ENCODE measurements around the gene CELA3B. TPM values are rescaled to one million over a fixed set of nuclear protein-coding genes. Genes with fewer than 3 reads are reported as not detected.
A peak's percentile ranks its signal among the peaks of the same experiment; 100 is the strongest.
"Not testable (repeated sequence)": the region's sequence is repeated elsewhere in the genome, so short reads cannot be mapped to it uniquely, and the experiment has no call there.

CELA3B gene
- polyA plus RNA-seq, 6 donors from 2014 or later: not detected

DNA sequence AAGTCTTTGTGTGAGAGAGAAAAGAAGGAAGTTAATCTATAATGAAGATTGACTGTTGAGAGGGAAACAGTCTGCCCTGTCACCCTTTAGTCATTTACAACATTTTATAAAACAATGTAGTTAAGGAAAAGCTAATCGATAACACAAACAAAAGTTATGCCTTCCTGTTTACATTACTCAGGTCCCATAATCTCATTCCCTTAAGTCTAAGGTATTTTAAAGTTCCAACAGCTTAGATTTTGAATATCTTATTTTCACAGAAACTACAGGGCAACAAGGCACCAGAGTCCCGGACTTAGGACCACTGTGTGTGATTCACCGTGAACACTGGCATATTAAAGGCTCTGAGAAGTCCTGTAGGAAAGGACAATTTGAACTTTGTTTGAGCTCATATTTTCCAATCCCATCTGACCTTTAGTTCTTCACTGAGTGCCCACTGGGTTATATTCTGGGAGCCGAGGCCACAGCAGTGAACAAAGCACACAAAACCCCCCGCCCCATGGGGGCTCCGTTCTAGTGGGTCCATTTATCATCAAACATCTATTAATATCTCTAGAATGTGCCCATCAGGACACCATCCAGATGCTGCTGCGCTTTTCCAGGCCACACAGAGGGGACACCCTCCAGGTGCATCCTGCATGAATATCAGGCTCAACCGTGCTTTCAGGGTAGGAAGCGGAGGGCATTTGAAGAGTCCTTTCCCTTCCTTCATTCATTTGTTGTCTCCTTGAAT is 21.2 kb downstream of the CELA3B start:
- not testable (repeated sequence) for ATAC-seq (ENCODE audit: low read depth in 2 of 2)

DNA sequence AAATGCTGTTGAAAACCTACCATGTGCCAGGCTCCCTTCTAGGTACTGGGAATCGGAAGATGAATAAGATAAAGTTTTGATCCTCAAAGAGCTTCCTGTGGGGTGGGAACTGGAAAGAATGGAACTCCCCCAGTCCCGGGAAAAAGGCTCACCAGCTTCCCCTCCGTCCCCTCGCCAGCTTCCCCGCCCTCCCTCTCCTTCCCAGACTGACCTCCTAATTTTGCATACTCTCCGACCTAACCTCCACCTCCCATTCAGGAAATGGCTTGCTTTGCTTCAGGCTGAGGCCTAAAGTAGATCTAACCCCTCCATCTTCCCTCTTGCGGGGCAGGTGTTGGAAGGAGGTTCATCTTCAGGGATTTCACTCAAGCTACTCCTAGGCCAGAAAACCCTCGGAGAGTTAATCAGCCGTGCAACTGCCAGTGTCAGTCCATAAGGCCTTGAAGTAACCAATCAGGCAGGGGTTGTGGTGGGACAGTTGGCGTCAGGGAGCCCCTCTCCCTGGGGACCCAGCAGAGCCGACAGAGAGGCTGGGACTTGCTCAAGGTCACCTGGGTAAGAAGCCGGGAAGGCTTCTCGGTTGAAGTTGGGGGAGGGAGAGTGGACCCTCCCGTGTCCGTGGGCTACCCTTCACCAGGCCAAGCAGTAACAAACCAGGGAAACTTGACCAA is 21.9 kb downstream of the CELA3B start:
- not testable (repeated sequence) for DNase-seq; H3K4me1 Mint-ChIP-seq; ATAC-seq (ENCODE audit: low read depth in 2 of 2); H3K9me3 Mint-ChIP-seq; H3K27me3 Mint-ChIP-seq; H3K4me3 Mint-ChIP-seq; H3K36me3 Mint-ChIP-seq
- peak overlapping the region in 1 of 6 donors; percentile 20 for H3K27ac Mint-ChIP-seq

More for the DNA sequence above, 21.2 kb downstream of the CELA3B start:
- H3K36me3 Mint-ChIP-seq, H3K27me3 Mint-ChIP-seq, DNase-seq, H3K27ac Mint-ChIP-seq, H3K9me3 Mint-ChIP-seq, H3K4me1 Mint-ChIP-seq: not testable (repeated sequence)
- H3K4me3 Mint-ChIP-seq: peak overlapping the region in 1 of 8 donors; percentile 42

- not testable (repeated sequence) for H3K36me3 Mint-ChIP-seq; H3K9me3 Mint-ChIP-seq; ATAC-seq (ENCODE audit: low read depth in 2 of 2); H3K4me3 Mint-ChIP-seq; H3K27me3 Mint-ChIP-seq; H3K27ac Mint-ChIP-seq; H3K4me1 Mint-ChIP-seq; DNase-seq
Measured at GRCh38 chr1:21999645-22000044, 22.8 kb downstream of the CELA3B start.

DNA sequence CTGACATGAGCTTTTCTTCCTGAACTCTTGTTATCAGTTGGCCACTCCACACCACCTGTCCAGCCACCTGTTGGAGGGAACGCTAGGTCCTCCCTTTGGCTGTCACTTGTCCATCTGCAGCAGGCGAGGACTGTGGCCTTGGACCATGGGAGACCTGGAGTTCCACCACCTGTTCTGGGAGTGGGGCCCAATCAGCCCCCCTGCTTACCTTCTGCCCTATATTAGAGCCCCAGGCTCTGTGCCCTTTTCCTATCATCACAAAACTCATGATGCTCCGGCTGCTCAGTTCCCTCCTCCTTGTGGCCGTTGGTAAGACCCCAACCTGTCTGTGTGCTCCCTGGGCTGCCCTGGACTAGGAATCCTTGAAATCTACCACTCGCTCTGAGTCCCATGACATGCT is 24.6 kb downstream of the CELA3B start, which contains the start of gene CELA3A:
CELA3A (plus strand) TSS at position 249 of the 400 bp plus-strand sequence; CDS start at position 267, 18 bp downstream.
- DNase-seq (no peak), ATAC-seq (ENCODE audit: low read depth in 2 of 2) (no peak)
- H3K36me3 Mint-ChIP-seq: no peaks in the 10 kb centered on the region
- peaks cover 0 to 6% (median 0%) of the 10 kb centered on the region in 3 donors for H3K27me3 Mint-ChIP-seq
- no peaks in the 10 kb centered on the region for H3K9me3 Mint-ChIP-seq
- H3K27ac Mint-ChIP-seq: peak within 1 kb of the TSS in 1 of 6 donors; percentile 70
- no peaks in the 10 kb centered on the region for H3K4me1 Mint-ChIP-seq
- no peak within 1 kb of the TSS for H3K4me3 Mint-ChIP-seq

GRCh38 chr1:22002461-22002860 is 25.6 kb downstream of the CELA3B start:
- not testable (repeated sequence) for H3K4me1 Mint-ChIP-seq; DNase-seq; H3K27ac Mint-ChIP-seq; H3K9me3 Mint-ChIP-seq; H3K27me3 Mint-ChIP-seq; H3K36me3 Mint-ChIP-seq; H3K4me3 Mint-ChIP-seq; ATAC-seq (ENCODE audit: low read depth in 2 of 2)

DNA sequence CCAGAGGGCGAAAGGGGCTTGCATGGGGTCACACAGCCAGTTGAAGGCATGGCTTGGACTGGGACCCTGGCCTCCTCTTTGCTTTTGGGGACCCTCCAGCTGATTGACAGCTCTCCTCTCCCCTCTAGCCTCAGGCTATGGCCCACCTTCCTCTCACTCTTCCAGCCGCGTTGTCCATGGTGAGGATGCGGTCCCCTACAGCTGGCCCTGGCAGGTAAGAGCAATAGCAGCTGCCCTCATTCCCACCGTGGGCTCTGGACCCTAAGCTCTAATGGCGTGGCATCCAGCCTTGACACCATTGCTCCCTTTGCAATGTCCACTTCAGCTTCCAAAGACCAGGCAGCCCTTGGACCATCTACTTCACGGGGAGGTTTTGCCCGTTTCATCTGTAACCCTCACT is 26.1 kb downstream of the CELA3B start:
- not testable (repeated sequence) for DNase-seq; H3K36me3 Mint-ChIP-seq; H3K27ac Mint-ChIP-seq; H3K4me1 Mint-ChIP-seq; H3K9me3 Mint-ChIP-seq; H3K4me3 Mint-ChIP-seq; H3K27me3 Mint-ChIP-seq; ATAC-seq (ENCODE audit: low read depth in 2 of 2)

DNA sequence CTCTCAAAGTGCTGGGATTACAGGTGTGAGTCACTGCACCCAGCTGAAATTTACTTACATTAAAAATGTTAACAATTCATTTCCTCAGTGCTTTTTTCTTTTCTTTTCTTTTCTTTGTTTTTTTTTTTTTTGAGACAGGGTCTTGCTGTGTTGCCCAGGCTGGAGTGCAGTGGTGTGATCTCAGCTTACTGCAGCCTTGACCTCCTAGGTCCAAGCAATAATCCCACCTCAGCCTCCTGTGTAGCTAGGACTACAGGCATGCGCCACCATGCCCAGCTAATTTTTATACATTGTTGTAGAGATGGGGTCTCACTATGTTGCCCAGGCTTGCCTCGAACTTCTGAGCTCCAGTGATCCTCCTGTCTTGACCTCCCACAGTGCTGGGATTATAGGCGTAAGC is 27.1 kb downstream of the CELA3B start:
- DNase-seq; ATAC-seq (ENCODE audit: low read depth in 2 of 2); H3K4me3 Mint-ChIP-seq; H3K36me3 Mint-ChIP-seq; H3K27me3 Mint-ChIP-seq; H3K9me3 Mint-ChIP-seq; H3K27ac Mint-ChIP-seq; H3K4me1 Mint-ChIP-seq: not testable (repeated sequence)

DNA sequence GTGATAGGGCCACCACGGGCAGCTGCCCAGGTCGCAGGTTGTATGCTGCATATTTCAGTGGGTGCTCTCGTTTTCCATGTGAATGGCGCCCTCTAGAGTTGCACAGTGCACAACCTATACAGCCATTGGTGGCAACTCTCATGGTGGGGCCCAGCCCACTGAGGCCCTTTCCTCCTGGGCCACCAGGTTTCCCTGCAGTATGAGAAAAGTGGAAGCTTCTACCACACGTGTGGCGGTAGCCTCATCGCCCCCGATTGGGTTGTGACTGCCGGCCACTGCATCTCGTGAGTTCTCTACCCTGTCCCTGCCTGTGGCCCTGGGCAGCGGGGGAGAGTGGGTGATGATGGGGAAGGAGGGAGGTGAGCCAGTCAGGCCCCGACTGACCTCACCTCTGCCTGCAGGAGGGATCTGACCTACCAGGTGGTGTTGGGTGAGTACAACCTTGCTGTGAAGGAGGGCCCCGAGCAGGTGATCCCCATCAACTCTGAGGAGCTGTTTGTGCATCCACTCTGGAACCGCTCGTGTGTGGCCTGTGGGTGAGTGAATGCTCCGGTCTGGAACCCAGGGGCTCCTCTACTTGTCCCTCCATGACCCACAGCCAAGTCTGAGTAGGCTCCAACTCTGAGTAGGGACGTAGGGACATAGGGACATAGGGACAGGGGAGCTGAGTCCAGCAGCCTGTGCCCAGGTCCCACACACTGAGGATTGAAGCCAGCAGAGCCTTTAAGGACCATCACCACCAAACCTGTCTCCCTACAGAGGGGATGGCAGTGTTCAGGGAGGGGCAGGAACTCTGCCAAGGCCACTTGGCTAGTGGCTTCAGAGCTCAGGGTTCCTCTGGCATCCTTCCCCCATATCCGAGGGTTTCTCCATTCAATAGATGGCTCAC is 28.7 kb downstream of the CELA3B start:
- not testable (repeated sequence) for H3K27ac Mint-ChIP-seq; H3K9me3 Mint-ChIP-seq; DNase-seq; H3K27me3 Mint-ChIP-seq; ATAC-seq (ENCODE audit: low read depth in 2 of 2); H3K4me1 Mint-ChIP-seq; H3K4me3 Mint-ChIP-seq; H3K36me3 Mint-ChIP-seq

GRCh38 chr1:22006736-22007135 is 29.9 kb downstream of the CELA3B start:
- not testable (repeated sequence) for H3K4me3 Mint-ChIP-seq; DNase-seq; H3K9me3 Mint-ChIP-seq; H3K27ac Mint-ChIP-seq; H3K27me3 Mint-ChIP-seq; ATAC-seq (ENCODE audit: low read depth in 2 of 2); H3K36me3 Mint-ChIP-seq; H3K4me1 Mint-ChIP-seq

- H3K4me1 Mint-ChIP-seq; ATAC-seq (ENCODE audit: low read depth in 2 of 2); H3K27me3 Mint-ChIP-seq: not testable (repeated sequence)
Measured at GRCh38 chr1:22007262-22007661, 30.4 kb downstream of the CELA3B start.

GRCh38 chr1:22009566-22009965 is 32.7 kb downstream of the CELA3B start:
- H3K9me3 Mint-ChIP-seq; H3K4me1 Mint-ChIP-seq; H3K27me3 Mint-ChIP-seq; H3K4me3 Mint-ChIP-seq; DNase-seq; ATAC-seq (ENCODE audit: low read depth in 2 of 2); H3K36me3 Mint-ChIP-seq; H3K27ac Mint-ChIP-seq: not testable (repeated sequence)

More at GRCh38 chr1:22007262-22007661, 30.4 kb downstream of the CELA3B start:
- not testable (repeated sequence) for H3K9me3 Mint-ChIP-seq, DNase-seq, H3K36me3 Mint-ChIP-seq, H3K27ac Mint-ChIP-seq, H3K4me3 Mint-ChIP-seq

GRCh38 chr1:22012752-22013151 is 35.9 kb downstream of the CELA3B start:
- H3K27me3 Mint-ChIP-seq; H3K27ac Mint-ChIP-seq; H3K9me3 Mint-ChIP-seq; H3K36me3 Mint-ChIP-seq; H3K4me3 Mint-ChIP-seq; H3K4me1 Mint-ChIP-seq; DNase-seq; ATAC-seq (ENCODE audit: low read depth in 2 of 2): not testable (repeated sequence)

- H3K9me3 Mint-ChIP-seq; ATAC-seq (ENCODE audit: low read depth in 2 of 2); H3K27me3 Mint-ChIP-seq; DNase-seq; H3K36me3 Mint-ChIP-seq: not testable (repeated sequence)
- Mint-ChIP-seq H3K4me1 (peaks cover 11 to 16% (median 16%) of the 10 kb centered on the region in 3 donors), H3K27ac (peak overlapping the region in 1 of 6 donors; percentile 18), H3K4me3 (peak overlapping the region in 1 of 8 donors; percentile 60)
Measured at GRCh38 chr1:22014575-22015206, 37.9 kb downstream of the CELA3B start.
